A549 (cell line): ENCODE measurements around the gene PELI2.

Experiments used
- CEBPB ChIP-seq, 2 experiments: fragments of >200 bp in 1 of 2; sonication (Bioruptor Twin) in 1 of 2; formaldehyde crosslinking in 1 of 2; IDR thresholded peaks; 2 replicates each; pipeline ENCODE4 v1.6.1; 2012 to 2016
- CTCF ChIP-seq: fragments of >200 bp; sonication (Bioruptor Twin); formaldehyde crosslinking; IDR thresholded peaks from 3 replicates; pipeline ENCODE4 v1.5.1; 2016
- JUNB ChIP-seq: fragments of >200 bp; sonication (Bioruptor Twin); formaldehyde crosslinking; IDR thresholded peaks from 2 replicates; pipeline ENCODE4 v1.6.1; 2016
- KDM5A ChIP-seq: fragments of 200-600 bp; sonication (generic); IDR thresholded peaks from 2 replicates; pipeline ENCODE4 v1.6.1; 2016; ENCODE audit warnings: antibody characterized with exemption, mild to moderate bottlenecking
- MAZ ChIP-seq: fragments of 150-350 bp; IDR thresholded peaks from 2 replicates; pipeline ENCODE4 v1.6.1; 2014; ENCODE audit warnings: antibody characterized with exemption, low read depth, low read length, borderline replicate concordance
- POLR2A ChIP-seq: IDR thresholded peaks from 2 replicates; pipeline ENCODE4 v1.6.1; 2012; ENCODE audit warnings: mild to moderate bottlenecking, low read length
- RARB ChIP-seq: fragments of 250-450 bp; sonication (Bioruptor Pico); IDR thresholded peaks from 2 replicates; pipeline ENCODE4 v1.8.0; 2021; ENCODE audit warnings: mild to moderate bottlenecking, moderate library complexity
- USF2 ChIP-seq: fragments of 450-650 bp; IDR thresholded peaks from 2 replicates; pipeline ENCODE4 v1.6.1; 2014; ENCODE audit warnings: antibody characterized with exemption

GRCh38 chr14:56168007-56168616, 49.9 kb downstream of the PELI2 start:
- TF ChIP-seq RARB (CRISPR knock-in tag) (no peak), CTCF (no peak), MAZ (no peak), POLR2A (no peak), CEBPB (IDR thresholded peaks at IDR 0.05) (no peak), JUNB (no peak), USF2 (no peak), KDM5A (no peak)
